NCI-H2196 (cell line): Measurements from ENCODE around the gene LONRF3.

Experiments used
- DNase-seq: peaks from one replicate; lab custom pipeline; 2025; ENCODE audit not compliant: unreplicated experiment; lab: John Stamatoyannopoulos, UW

Gene LONRF3

GRCh38 chrX:118974088-118974907 lies at the start of gene LONRF3:
LONRF3 (plus strand) TSS chrX:118974618; CDS start chrX:118974781, 163 bp downstream.
- DNase-seq, result peak; percentile 20

GRCh38 chrX:118928151-118928550 lies 46.3 kb upstream of the LONRF3 start:
- no peak for DNase-seq

- DNase-seq, result no peak
These were observed 39.1 kb upstream of the LONRF3 start for GRCh38 chrX:118935352-118935751.

GRCh38 chrX:118941147-118941546 lies 33.3 kb upstream of the LONRF3 start:
- no peak for DNase-seq

GRCh38 chrX:118943102-118943501 lies 31.3 kb upstream of the LONRF3 start:
- DNase-seq, result no peak

- DNase-seq, result no peak
These were observed 28.5 kb upstream of the LONRF3 start for GRCh38 chrX:118945921-118946320.

GRCh38 chrX:118948270-118948669 lies 26.1 kb upstream of the LONRF3 start:
- DNase-seq, result no peak

GRCh38 chrX:118961866-118962560 lies 12.4 kb upstream of the LONRF3 start:
- DNase-seq, result no peak

- no peak for DNase-seq
These were observed 11.3 kb upstream of the LONRF3 start for GRCh38 chrX:118963159-118963558.

GRCh38 chrX:118964252-118964651 lies 10.2 kb upstream of the LONRF3 start:
- no peak for DNase-seq

GRCh38 chrX:118965395-118965794 lies 9.0 kb upstream of the LONRF3 start:
- DNase-seq, result no peak

GRCh38 chrX:118968031-118968430 lies 6.4 kb upstream of the LONRF3 start:
- DNase-seq, result no peak

- no peak for DNase-seq
These were observed 2.9 kb upstream of the LONRF3 start for GRCh38 chrX:118971552-118971951.

GRCh38 chrX:118973389-118974087 lies 880 bp upstream of the LONRF3 start:
- DNase-seq, result no peak

GRCh38 chrX:118974908-118975671 lies 672 bp downstream of the LONRF3 start:
- DNase-seq, result peak; percentile 16

- peak; percentile 30 for DNase-seq
These were observed 1.6 kb downstream of the LONRF3 start for GRCh38 chrX:118975831-118976598.

GRCh38 chrX:118976599-118977340 lies 2.4 kb downstream of the LONRF3 start:
- peak; percentile 56 for DNase-seq

- no peak for DNase-seq
These were observed 3.0 kb downstream of the LONRF3 start for GRCh38 chrX:118977424-118977823.

GRCh38 chrX:118978451-118978850 lies 4.0 kb downstream of the LONRF3 start:
- no peak for DNase-seq

GRCh38 chrX:118980761-118981160 lies 6.3 kb downstream of the LONRF3 start:
- DNase-seq, result no peak
